Muscle of back (tissue), 11 donors: Measurements from ENCODE around the gene HOXA2. TPM values are rescaled to one million over a fixed set of nuclear protein-coding genes. Genes with fewer than 3 reads are reported as not detected.

Experiments used
- DNase-seq, 3 donors: peaks; one replicate each; pipeline versions ENCODE4 v3.0.0 to v3.0.0-alpha.2; 2013
- polyA plus RNA-seq, 10 donors: library from polyadenylated mRNA; unstranded; fragments of 120-200 nt; gene quantifications; one replicate each; pipeline ENCODE4 v1.2.1, GENCODE V29; 2013; ENCODE audit not compliant: insufficient read length in 10 of 10

The HOXA2 gene
- polyA plus RNA-seq, 10 donors = 1.6 to 7.4 (median 4.4) TPM

- DNase-seq = peak in 1 of 3 donors; percentile 63
These were observed 1.8 kb downstream of the HOXA2 start for GRCh38 chr7:27100694-27101170.

GRCh38 chr7:27099453-27100370 is 2.8 kb downstream of the HOXA2 start:
- DNase-seq = peak in 2 of 3 donors; percentile 38 to 39

- peak in 2 of 3 donors; percentile 84 to 92 for DNase-seq
These were observed 3.7 kb downstream of the HOXA2 start for GRCh38 chr7:27098578-27099451.

- DNase-seq = no peak
These were observed 4.6 kb downstream of the HOXA2 start for GRCh38 chr7:27097686-27098577.

GRCh38 chr7:27096768-27097514 is 5.5 kb downstream of the HOXA2 start:
- peak; percentile 49 to 90 (median 79) for DNase-seq

GRCh38 chr7:27095897-27096767 is 6.4 kb downstream of the HOXA2 start, which contains the start of gene HOXA1:
TSS of gene HOXA1 (minus strand) at chr7:27096000. CDS start at chr7:27095912, 88 bp downstream.
- DNase-seq = peak; percentile 87 to 93 (median 90)

- no peak for DNase-seq
These were observed 7.2 kb downstream of the HOXA2 start for GRCh38 chr7:27095050-27095896.

- DNase-seq = peak in 1 of 3 donors; percentile 3
These were observed 8.0 kb downstream of the HOXA2 start for GRCh38 chr7:27094304-27095049.

GRCh38 chr7:27093184-27093895 is 9.1 kb downstream of the HOXA2 start:
- DNase-seq = no peak

- DNase-seq = no peak
These were observed 9.7 kb downstream of the HOXA2 start for GRCh38 chr7:27092819-27093110.

- no peak for DNase-seq
These were observed 10.3 kb downstream of the HOXA2 start for GRCh38 chr7:27091941-27092818.

- peak in 1 of 3 donors; percentile 7 for DNase-seq
These were observed 11.4 kb downstream of the HOXA2 start for GRCh38 chr7:27091105-27091504.

GRCh38 chr7:27088002-27088922 is 14.2 kb downstream of the HOXA2 start:
- peak in 1 of 3 donors; percentile 64 for DNase-seq

GRCh38 chr7:27083646-27084045 is 18.8 kb downstream of the HOXA2 start:
- DNase-seq = no peak

- no peak for DNase-seq
These were observed 20.3 kb downstream of the HOXA2 start for GRCh38 chr7:27082171-27082570.
